HepG2 (cell line): Measurements from ENCODE around the gene TMEM164. TPM values are rescaled to one million over a fixed set of nuclear protein-coding genes. Genes with fewer than 3 reads are reported as not detected.

ENCODE experiments used
- ATAC-seq: fragments of 200-7000 bp; cut with Tn5 transposase; 3 replicates; pipeline ENCODE4 v1.9.1; 2020; ENCODE audit warnings: mild to moderate bottlenecking, moderate library complexity
- BruUV-seq: library from RNA; stranded (reverse); fragments of 400-500 nt; replicated peaks from 2 replicates; lab custom pipeline; 2021; lab: Mats Ljungman, UMichigan
- CTCF ChIA-PET: fragments of 300-600 bp; formaldehyde crosslinking; extraction: SDS; loops from one replicate; lab custom pipeline; 2021; ENCODE audit warnings: low total read pairs, inconsistent platforms, low intra/inter-chr PET ratio; lab: Yijun Ruan, JAX
- POLR2A ChIA-PET: fragments of 350-600 bp; sonication (Branson Sonifier 250); formaldehyde crosslinking; loops from one replicate; lab custom pipeline; 2020; ENCODE audit warnings: antibody characterized with exemption, inconsistent platforms; lab: Yijun Ruan, JAX
- DNase-seq: peaks from one replicate; pipeline ENCODE4 v3.0.0-alpha.2; 2015; ENCODE audit warnings: low spot score
- FAIRE-seq: peaks from 3 replicates; lab custom pipeline; 2011; peaks lifted over from hg19 to GRCh38; lab: Jason Lieb, UNC
- H2AFZ ChIP-seq: one replicate; pipeline ENCODE4 v1.6.1; 2011; ENCODE audit warnings: low read length, inconsistent platforms
- H3K27ac ChIP-seq: fragments of 300-600 bp; 3 replicates; pipeline ENCODE4 v1.8.0; 2011; ENCODE audit warnings: mixed run types, mild to moderate bottlenecking, mixed read lengths, low read length, inconsistent platforms; ENCODE audit not compliant: insufficient read depth; ENCODE audit errors: extremely low read length
- H3K27me3 ChIP-seq, 2 experiments: fragments of 200-600 bp in 1 of 2; 2 replicates in 1 of 2; 3 replicates in 1 of 2; pipeline versions ENCODE4 v1.6.0 to v1.8.0; 2011; ENCODE audit warnings: low read length in 2 of 2, mild to moderate bottlenecking in 2 of 2, moderate library complexity in 2 of 2, inconsistent platforms in 1 of 2; ENCODE audit not compliant: insufficient read depth in 2 of 2, control insufficient read depth in 1 of 2
- H3K36me3 ChIP-seq, 2 experiments: fragments of 200-600 bp in 1 of 2; replicated peaks in 1 of 2; 2 replicates in 1 of 2; 3 replicates in 1 of 2; pipeline versions ENCODE4 v1.5.1 to v1.8.0; 2011; ENCODE audit warnings: low read length in 2 of 2, inconsistent platforms in 1 of 2; ENCODE audit not compliant: insufficient read depth in 2 of 2, control insufficient read depth in 1 of 2
- H3K4me1 ChIP-seq: 2 replicates; pipeline ENCODE4 v1.5.1; 2012; ENCODE audit warnings: low read length, inconsistent platforms; ENCODE audit not compliant: insufficient read depth
- H3K4me2 ChIP-seq: 2 replicates; pipeline ENCODE4 v1.6.0; 2011; ENCODE audit warnings: low read depth, low read length, inconsistent platforms
- H3K4me3 ChIP-seq, 3 experiments: fragments of 200-600 bp in 1 of 3; sonication (generic), shearing (Covaris generic) in 1 of 3; replicated peaks in 1 of 3; 2 replicates each; pipeline ENCODE4 v1.5.1; 2011 to 2016; ENCODE audit warnings: low read length in 3 of 3, inconsistent platforms in 2 of 3, low read depth in 2 of 3, mild to moderate bottlenecking in 2 of 3, control low read depth in 1 of 3, mixed read lengths in 1 of 3; ENCODE audit not compliant: insufficient read depth in 1 of 3
- H3K79me2 ChIP-seq: one replicate; pipeline ENCODE4 v1.6.1; 2011; ENCODE audit warnings: low read length, inconsistent platforms; ENCODE audit not compliant: insufficient read depth
- H3K9ac ChIP-seq: 2 replicates; pipeline ENCODE4 v1.6.0; 2011; ENCODE audit warnings: mild to moderate bottlenecking, low read depth, low read length, inconsistent platforms; ENCODE audit not compliant: insufficient read depth
- H3K9me3 ChIP-seq: 2 replicates; pipeline ENCODE4 v1.5.1; 2012; ENCODE audit warnings: mild to moderate bottlenecking, low read length
- H4K20me1 ChIP-seq: 2 replicates; pipeline ENCODE4 v1.6.0; 2011; ENCODE audit warnings: inconsistent platforms, mild to moderate bottlenecking, low read length, moderate library complexity; ENCODE audit not compliant: insufficient read depth
- AHR ChIP-seq: IDR thresholded peaks from 2 replicates; pipeline ENCODE4 v1.6.1; 2018; ENCODE audit warnings: missing genetic modification reagents, missing compliant biosample characterization
- BRF2 ChIP-seq: sonication (generic); formaldehyde crosslinking; IDR thresholded peaks from 2 replicates; pipeline ENCODE4 v1.8.1; 2022; ENCODE audit warnings: mild to moderate bottlenecking, missing genetic modification reagents
- GATAD1 ChIP-seq: IDR thresholded peaks from 2 replicates; pipeline ENCODE4 v1.6.1; 2016; ENCODE audit warnings: missing genetic modification reagents, missing compliant biosample characterization
- KLF13 ChIP-seq: sonication (generic); formaldehyde crosslinking; IDR thresholded peaks from 2 replicates; pipeline ENCODE4 v1.4.0; 2020; ENCODE audit warnings: mild to moderate bottlenecking, missing genetic modification reagents
- MTA1 ChIP-seq: sonication (generic); formaldehyde crosslinking; IDR thresholded peaks from 2 replicates; pipeline ENCODE4 v1.4.0; 2020; ENCODE audit warnings: missing genetic modification reagents, mild to moderate bottlenecking, borderline replicate concordance
- MXD1 ChIP-seq: sonication (generic); formaldehyde crosslinking; IDR thresholded peaks from 2 replicates; pipeline ENCODE4 v1.4.0; 2020; ENCODE audit warnings: mild to moderate bottlenecking, missing genetic modification reagents
- PRDM4 ChIP-seq: sonication (generic); formaldehyde crosslinking; IDR thresholded peaks from 2 replicates; pipeline ENCODE4 v1.9.0; 2021; ENCODE audit warnings: missing genetic modification reagents, borderline replicate concordance
- SNAI1 ChIP-seq: sonication (generic); formaldehyde crosslinking; IDR thresholded peaks from 2 replicates; pipeline ENCODE4 v1.5.0; 2020; ENCODE audit warnings: mild to moderate bottlenecking, missing genetic modification reagents, borderline replicate concordance
- SRSF1 ChIP-seq: fragments of 200-400 bp; formaldehyde crosslinking; optimal IDR thresholded peaks from 2 replicates; pipeline ENCODE3; 2017; ENCODE audit warnings: mild to moderate bottlenecking, low read depth, low read length, moderate library complexity
- SRSF9 ChIP-seq: fragments of 200-400 bp; formaldehyde crosslinking; IDR thresholded peaks from 2 replicates; pipeline ENCODE4 v1.6.1; 2018; ENCODE audit warnings: borderline replicate concordance, mild to moderate bottlenecking, low read depth, low read length; ENCODE audit not compliant: insufficient read depth, poor library complexity, severe bottlenecking
- TFDP1 ChIP-seq: IDR thresholded peaks from 2 replicates; pipeline ENCODE4 v1.6.1; 2016; ENCODE audit warnings: missing compliant biosample characterization, missing genetic modification reagents, borderline replicate concordance
- TMF1 ChIP-seq: sonication (generic); formaldehyde crosslinking; IDR thresholded peaks from 2 replicates; pipeline ENCODE4 v1.8.1; 2022; ENCODE audit warnings: low read depth, missing genetic modification reagents
- TSC22D2 ChIP-seq: sonication (generic); formaldehyde crosslinking; IDR thresholded peaks from 2 replicates; pipeline ENCODE4 v1.5.1; 2020; ENCODE audit warnings: missing genetic modification reagents, mild to moderate bottlenecking, borderline replicate concordance
- ZFY ChIP-seq: sonication (generic); formaldehyde crosslinking; IDR thresholded peaks from 2 replicates; pipeline ENCODE4 v1.4.0; 2020; ENCODE audit warnings: missing genetic modification reagents
- ZIK1 ChIP-seq: sonication (generic); formaldehyde crosslinking; IDR thresholded peaks from 2 replicates; pipeline ENCODE4 v1.5.0; 2020; ENCODE audit warnings: mild to moderate bottlenecking, low read depth, missing genetic modification reagents, borderline replicate concordance
- ZNF10 ChIP-seq: sonication (generic); formaldehyde crosslinking; IDR thresholded peaks from 2 replicates; pipeline ENCODE4 v1.4.0; 2020; ENCODE audit warnings: mild to moderate bottlenecking, low read depth, missing genetic modification reagents, borderline replicate concordance
- ZZZ3 ChIP-seq: sonication (generic); formaldehyde crosslinking; IDR thresholded peaks from 2 replicates; pipeline ENCODE4 v1.4.0; 2020; ENCODE audit warnings: missing genetic modification reagents, mild to moderate bottlenecking, borderline replicate concordance
- in situ Hi-C: cut with HindIII; loops from 2 replicates; pipeline ENCODE4 v1.10.0; 2017; ENCODE audit warnings: low pct_unique_long_range_greater_than_20kb; ENCODE audit not compliant: extremely low pct_ligation_motif_present
- intact Hi-C: fragments of 100-400 bp; cut with micrococcal nuclease; formaldehyde crosslinking; loops from one replicate; pipeline ENCODE4 v1.10.0; 2022; ENCODE audit not compliant: unreplicated experiment
- polyA plus RNA-seq, 8 experiments: library from polyadenylated mRNA; depleted of rRNA in 3 of 8; stranded (reverse) in 7 of 8; unstranded in 1 of 8; fragments of >200 nt; fragmentation: Illumina TruSeq in 4 of 8; extraction: Trizol in 4 of 8; gene quantifications; 2 replicates each; pipeline versions ENCODE4 v1.2.1 to v1.2.3, GENCODE V29; 2011 to 2016; ENCODE audit warnings: low read depth in 4 of 8, missing spikeins in 1 of 8, mixed read lengths in 1 of 8; ENCODE audit not compliant: insufficient read depth in 1 of 8
- total RNA-seq, 5 experiments: library from RNA; depleted of rRNA; stranded (reverse); fragments of >200 nt; fragmentation: Illumina TruSeq; extraction: Trizol; gene quantifications; 2 replicates each; pipeline ENCODE4 v1.2.3, GENCODE V29; 2016; ENCODE audit warnings: low read depth in 1 of 5

Gene TMEM164
- total and polyA plus RNA-seq, 2 of the 13 experiments (the other 11 are each of a cell fraction or from before 2014, with no cell fraction given) = 5.8 to 13.2 TPM

GRCh38 chrX:109958266-109958665 lies 44.6 kb upstream of the TMEM164 start:
- no peaks in the 10 kb centered on the region for H3K79me2 ChIP-seq
- no peak for FAIRE-seq
- POLR2A ChIA-PET = no interaction called here
- no peak overlapping the region for H3K4me3 ChIP-seq
- no peaks in the 10 kb centered on the region for H3K9me3 ChIP-seq
- no TSS peak for BruUV-seq
- no peaks in the 10 kb centered on the region for H3K4me1 ChIP-seq
- TF ChIP-seq TMF1 (no peak), ZIK1 (CRISPR knock-in tag) (no peak), BRF2 (no peak), AHR (CRISPR knock-in tag) (no peak), SNAI1 (CRISPR knock-in tag) (no peak), ZZZ3 (CRISPR knock-in tag) (no peak), MXD1 (CRISPR knock-in tag) (no peak), TFDP1 (no peak), SRSF9 (no peak), PRDM4 (CRISPR knock-in tag) (no peak), ZFY (CRISPR knock-in tag) (no peak), MTA1 (CRISPR knock-in tag) (no peak), TSC22D2 (no peak), GATAD1 (CRISPR knock-in tag) (no peak), ZNF10 (CRISPR knock-in tag) (no peak), KLF13 (no peak), SRSF1 (no peak)
- TF ChIP-seq, all 625 proteins: peak for 0
- H3K4me2 ChIP-seq = no peak overlapping the region
- H3K27ac ChIP-seq = no peak overlapping the region
- ATAC-seq (no peak), DNase-seq (no peak)
- H4K20me1 ChIP-seq = no peaks in the 10 kb centered on the region
- H3K36me3 ChIP-seq = no peaks in the 10 kb centered on the region
- CTCF ChIA-PET = no interaction called here
- H3K9ac ChIP-seq = no peak overlapping the region
- H2AFZ ChIP-seq = no peak overlapping the region
- intact Hi-C loops = no loop called here
- H3K27me3 ChIP-seq = no peaks in the 10 kb centered on the region
- in situ Hi-C loops = no loop called here
